HepG2 (cell line): ENCODE data around the gene CMIP. TPM values are rescaled to one million over a fixed set of nuclear protein-coding genes. Genes with fewer than 3 reads are reported as not detected.

Source experiments
- ATAC-seq: fragments of 200-7000 bp; cut with Tn5 transposase; 3 replicates; pipeline ENCODE4 v1.9.1; 2020; ENCODE audit warnings: mild to moderate bottlenecking, moderate library complexity
- BruUV-seq: library from RNA; stranded (reverse); fragments of 400-500 nt; replicated peaks from 2 replicates; lab custom pipeline; 2021; lab: Mats Ljungman, UMichigan
- CTCF ChIA-PET: fragments of 300-600 bp; formaldehyde crosslinking; extraction: SDS; loops from one replicate; lab custom pipeline; 2021; ENCODE audit warnings: low total read pairs, inconsistent platforms, low intra/inter-chr PET ratio; lab: Yijun Ruan, JAX
- POLR2A ChIA-PET: fragments of 350-600 bp; sonication (Branson Sonifier 250); formaldehyde crosslinking; loops from one replicate; lab custom pipeline; 2020; ENCODE audit warnings: antibody characterized with exemption, inconsistent platforms; lab: Yijun Ruan, JAX
- DNase-seq: peaks from one replicate; pipeline ENCODE4 v3.0.0-alpha.2; 2015; ENCODE audit warnings: low spot score
- FAIRE-seq: peaks from 3 replicates; lab custom pipeline; 2011; peaks lifted over from hg19 to GRCh38; lab: Jason Lieb, UNC
- H2AFZ ChIP-seq: one replicate; pipeline ENCODE4 v1.6.1; 2011; ENCODE audit warnings: low read length, inconsistent platforms
- H3K27ac ChIP-seq: fragments of 300-600 bp; 3 replicates; pipeline ENCODE4 v1.8.0; 2011; ENCODE audit warnings: mixed run types, mild to moderate bottlenecking, mixed read lengths, low read length, inconsistent platforms; ENCODE audit not compliant: insufficient read depth; ENCODE audit errors: extremely low read length
- H3K27me3 ChIP-seq, 2 experiments: fragments of 200-600 bp in 1 of 2; 2 replicates in 1 of 2; 3 replicates in 1 of 2; pipeline versions ENCODE4 v1.6.0 to v1.8.0; 2011; ENCODE audit warnings: low read length in 2 of 2, mild to moderate bottlenecking in 2 of 2, moderate library complexity in 2 of 2, inconsistent platforms in 1 of 2; ENCODE audit not compliant: insufficient read depth in 2 of 2, control insufficient read depth in 1 of 2
- H3K36me3 ChIP-seq, 2 experiments: fragments of 200-600 bp in 1 of 2; replicated peaks in 1 of 2; 2 replicates in 1 of 2; 3 replicates in 1 of 2; pipeline versions ENCODE4 v1.5.1 to v1.8.0; 2011; ENCODE audit warnings: low read length in 2 of 2, inconsistent platforms in 1 of 2; ENCODE audit not compliant: insufficient read depth in 2 of 2, control insufficient read depth in 1 of 2
- H3K4me1 ChIP-seq: 2 replicates; pipeline ENCODE4 v1.5.1; 2012; ENCODE audit warnings: low read length, inconsistent platforms; ENCODE audit not compliant: insufficient read depth
- H3K4me2 ChIP-seq: 2 replicates; pipeline ENCODE4 v1.6.0; 2011; ENCODE audit warnings: low read depth, low read length, inconsistent platforms
- H3K4me3 ChIP-seq, 3 experiments: fragments of 200-600 bp in 1 of 3; sonication (generic), shearing (Covaris generic) in 1 of 3; replicated peaks in 1 of 3; 2 replicates each; pipeline ENCODE4 v1.5.1; 2011 to 2016; ENCODE audit warnings: low read length in 3 of 3, inconsistent platforms in 2 of 3, low read depth in 2 of 3, mild to moderate bottlenecking in 2 of 3, control low read depth in 1 of 3, mixed read lengths in 1 of 3; ENCODE audit not compliant: insufficient read depth in 1 of 3
- H3K79me2 ChIP-seq: one replicate; pipeline ENCODE4 v1.6.1; 2011; ENCODE audit warnings: low read length, inconsistent platforms; ENCODE audit not compliant: insufficient read depth
- H3K9ac ChIP-seq: 2 replicates; pipeline ENCODE4 v1.6.0; 2011; ENCODE audit warnings: mild to moderate bottlenecking, low read depth, low read length, inconsistent platforms; ENCODE audit not compliant: insufficient read depth
- H3K9me3 ChIP-seq: 2 replicates; pipeline ENCODE4 v1.5.1; 2012; ENCODE audit warnings: mild to moderate bottlenecking, low read length
- H4K20me1 ChIP-seq: 2 replicates; pipeline ENCODE4 v1.6.0; 2011; ENCODE audit warnings: inconsistent platforms, mild to moderate bottlenecking, low read length, moderate library complexity; ENCODE audit not compliant: insufficient read depth
- BRD4 ChIP-seq: sonication (generic); formaldehyde crosslinking; IDR thresholded peaks from 2 replicates; pipeline ENCODE4 v1.4.0; 2020; ENCODE audit warnings: missing genetic modification reagents
- DBP ChIP-seq: sonication (generic); formaldehyde crosslinking; IDR thresholded peaks from 2 replicates; pipeline ENCODE4 v1.4.0; 2020; ENCODE audit warnings: missing genetic modification reagents; ENCODE audit errors: not compliant biosample characterization
- SATB2 ChIP-seq: sonication (generic); formaldehyde crosslinking; IDR thresholded peaks from 2 replicates; pipeline ENCODE4 v1.5.0; 2020; ENCODE audit warnings: missing genetic modification reagents
- SOX5 ChIP-seq: IDR thresholded peaks from 2 replicates; pipeline ENCODE4 v1.6.1; 2016; ENCODE audit warnings: borderline replicate concordance
- TEAD3 ChIP-seq: optimal IDR thresholded peaks from 2 replicates; pipeline ENCODE3; 2016; ENCODE audit warnings: borderline replicate concordance
- TFAP4 ChIP-seq: sonication (generic); IDR thresholded peaks from 2 replicates; pipeline ENCODE4 v1.6.1; 2016; ENCODE audit warnings: low read depth, borderline replicate concordance
- THAP8 ChIP-seq: sonication (generic); formaldehyde crosslinking; IDR thresholded peaks from 2 replicates; pipeline ENCODE4 v1.5.1; 2020; ENCODE audit warnings: missing genetic modification reagents, mild to moderate bottlenecking, borderline replicate concordance
- ZFP91 ChIP-seq: sonication (generic); formaldehyde crosslinking; IDR thresholded peaks from 2 replicates; pipeline ENCODE4 v1.9.0; 2022; ENCODE audit warnings: missing genetic modification reagents, mild to moderate bottlenecking, borderline replicate concordance
- ZNF263 ChIP-seq: sonication (generic); formaldehyde crosslinking; IDR thresholded peaks from 2 replicates; pipeline ENCODE4 v1.4.0; 2020; ENCODE audit warnings: missing genetic modification reagents
- ZNF350 ChIP-seq: sonication (generic); formaldehyde crosslinking; IDR thresholded peaks from 2 replicates; pipeline ENCODE4 v1.4.0; 2020; ENCODE audit warnings: mild to moderate bottlenecking, low read depth, missing genetic modification reagents, borderline replicate concordance
- ZNF607 ChIP-seq: sonication (generic); formaldehyde crosslinking; IDR thresholded peaks from 2 replicates; pipeline ENCODE4 v1.5.1; 2020; ENCODE audit warnings: missing genetic modification reagents, mild to moderate bottlenecking, borderline replicate concordance
- WGBS: methylation state at CpG from one replicate; pipeline ENCODE4 v1.1.6; 2017; ENCODE audit warnings: low lambda C conversion rate; 5-methylcytosine and 5-hydroxymethylcytosine counted together
- in situ Hi-C: cut with HindIII; loops from 2 replicates; pipeline ENCODE4 v1.10.0; 2017; ENCODE audit warnings: low pct_unique_long_range_greater_than_20kb; ENCODE audit not compliant: extremely low pct_ligation_motif_present
- intact Hi-C: fragments of 100-400 bp; cut with micrococcal nuclease; formaldehyde crosslinking; loops from one replicate; pipeline ENCODE4 v1.10.0; 2022; ENCODE audit not compliant: unreplicated experiment
- polyA plus RNA-seq, 8 experiments: library from polyadenylated mRNA; depleted of rRNA in 3 of 8; stranded (reverse) in 7 of 8; unstranded in 1 of 8; fragments of >200 nt; fragmentation: Illumina TruSeq in 4 of 8; extraction: Trizol in 4 of 8; gene quantifications; 2 replicates each; pipeline versions ENCODE4 v1.2.1 to v1.2.3, GENCODE V29; 2011 to 2016; ENCODE audit warnings: low read depth in 4 of 8, missing spikeins in 1 of 8, mixed read lengths in 1 of 8; ENCODE audit not compliant: insufficient read depth in 1 of 8
- total RNA-seq, 5 experiments: library from RNA; depleted of rRNA; stranded (reverse); fragments of >200 nt; fragmentation: Illumina TruSeq; extraction: Trizol; gene quantifications; 2 replicates each; pipeline ENCODE4 v1.2.3, GENCODE V29; 2016; ENCODE audit warnings: low read depth in 1 of 5
- TF ChIP-seq, protein P1 (sequence below): sonication (generic); formaldehyde crosslinking; IDR thresholded peaks from 2 replicates; pipeline ENCODE4 v1.5.0; 2020; ENCODE audit warnings: missing genetic modification reagents
- TF ChIP-seq, protein P2 (sequence below): sonication (generic); formaldehyde crosslinking; IDR thresholded peaks from 2 replicates; pipeline ENCODE4 v1.4.0; 2020; ENCODE audit warnings: missing genetic modification reagents

Gene CMIP
- total and polyA plus RNA-seq, 2 of the 13 experiments (the other 11 are each of a cell fraction or from before 2014, with no cell fraction given) = 10.9 to 18.1 TPM

DNA sequence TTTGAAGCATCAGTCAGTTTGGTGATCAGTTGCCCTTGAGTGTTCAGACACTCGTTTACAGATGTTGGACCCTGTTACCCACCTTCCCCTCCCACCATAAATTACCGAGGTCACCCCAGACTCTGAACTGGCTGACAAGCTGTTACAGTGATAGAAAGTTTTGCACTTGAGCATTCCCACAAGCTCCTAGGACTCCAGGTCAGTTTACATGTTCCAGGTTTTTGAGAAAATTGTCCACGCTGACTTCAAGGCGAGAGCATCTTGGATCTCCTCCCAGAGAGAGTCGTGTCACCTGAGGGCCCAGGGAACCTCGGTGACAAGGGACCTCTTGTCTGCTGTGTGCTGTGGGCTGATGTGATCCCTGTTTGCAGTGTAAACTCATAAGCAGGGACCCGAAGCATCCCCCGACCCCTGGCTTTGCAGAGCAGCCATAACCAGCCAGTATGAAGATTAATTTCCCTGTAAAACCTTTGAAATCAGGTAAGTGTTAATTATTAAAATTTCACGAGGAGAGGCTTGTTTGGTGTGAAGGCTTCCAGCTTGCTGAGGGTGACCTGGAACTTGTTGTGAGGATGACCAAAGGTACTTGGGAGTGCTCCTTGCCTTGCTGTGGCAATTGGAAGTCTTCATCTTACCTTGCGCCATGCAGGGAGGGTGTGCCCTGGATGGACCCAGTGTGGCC lies 91.2 kb downstream of the CMIP start:
- Histone ChIP-seq H3K4me3 (0 out of 6 replicates have a peak overlapping the region, but pooled peaks of 1 of the 3 experiments have one; percentile 4), H3K27ac (peak overlapping the region; percentile 86), H3K4me2 (peak overlapping the region; percentile 83), H2AFZ (no peak overlapping the region), H3K79me2 (peaks cover 96% of the 10 kb centered on the region), H3K36me3 (peaks cover 10 to 40% of the 10 kb centered on the region in 2 experiments; a peak in 4 of 5 replicates), H3K4me1 (peaks cover 100% of the 10 kb centered on the region), H3K9me3 (no peaks in the 10 kb centered on the region), H3K27me3 (no peaks in the 10 kb centered on the region), H3K9ac (peak overlapping the region; percentile 29), H4K20me1 (peaks cover 62% of the 10 kb centered on the region; the same call in 1 of the 2 replicates)
- DNase-seq (peak; percentile 63), ATAC-seq (0 out of 3 replicates have a peak, but pooled peaks have one; percentile 6), FAIRE-seq (peak; percentile 78)
- intact Hi-C loops = loop anchor here (2.0 to 5.0 kb wide), 5 partner anchors 13 to 134 kb away; no protein-coding TSS in a partner anchor
- in situ Hi-C loops = no loop called here
- ChIA-PET CTCF (no interaction called here), POLR2A (interaction anchor here (4.1 kb wide), 1 partner anchor 84 kb away, joined by 30 read pairs; no protein-coding TSS in a partner anchor)
- no TSS peak for BruUV-seq
- 28% methylated on average over 9 of the region's 10 CpGs for WGBS
- TF ChIP-seq ZNF607 (CRISPR knock-in tag) (no peak), SOX5 (CRISPR knock-in tag) (no peak), TEAD3 (CRISPR knock-in tag) (peak; percentile 40), BRD4 (CRISPR knock-in tag) (0 out of 2 replicates have a peak, but pooled peaks have one; percentile 47), ZNF263 (CRISPR knock-in tag) (peak; percentile 81), ZFP91 (CRISPR knock-in tag) (no peak), THAP8 (CRISPR knock-in tag) (no peak), DBP (CRISPR knock-in tag) (no peak), TFAP4 (peak; percentile 46; the same call in 1 of the 2 replicates), SATB2 (CRISPR knock-in tag) (no peak), ZNF350 (CRISPR knock-in tag) (0 out of 2 replicates have a peak, but pooled peaks have one; percentile 40)
- TF ChIP-seq, protein P1, sequence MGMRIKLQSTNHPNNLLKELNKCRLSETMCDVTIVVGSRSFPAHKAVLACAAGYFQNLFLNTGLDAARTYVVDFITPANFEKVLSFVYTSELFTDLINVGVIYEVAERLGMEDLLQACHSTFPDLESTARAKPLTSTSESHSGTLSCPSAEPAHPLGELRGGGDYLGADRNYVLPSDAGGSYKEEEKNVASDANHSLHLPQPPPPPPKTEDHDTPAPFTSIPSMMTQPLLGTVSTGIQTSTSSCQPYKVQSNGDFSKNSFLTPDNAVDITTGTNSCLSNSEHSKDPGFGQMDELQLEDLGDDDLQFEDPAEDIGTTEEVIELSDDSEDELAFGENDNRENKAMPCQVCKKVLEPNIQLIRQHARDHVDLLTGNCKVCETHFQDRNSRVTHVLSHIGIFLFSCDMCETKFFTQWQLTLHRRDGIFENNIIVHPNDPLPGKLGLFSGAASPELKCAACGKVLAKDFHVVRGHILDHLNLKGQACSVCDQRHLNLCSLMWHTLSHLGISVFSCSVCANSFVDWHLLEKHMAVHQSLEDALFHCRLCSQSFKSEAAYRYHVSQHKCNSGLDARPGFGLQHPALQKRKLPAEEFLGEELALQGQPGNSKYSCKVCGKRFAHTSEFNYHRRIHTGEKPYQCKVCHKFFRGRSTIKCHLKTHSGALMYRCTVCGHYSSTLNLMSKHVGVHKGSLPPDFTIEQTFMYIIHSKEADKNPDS (CRISPR knock-in tag) = 0 out of 2 replicates have a peak, but pooled peaks have one; percentile 40
- TF ChIP-seq, protein P2, sequence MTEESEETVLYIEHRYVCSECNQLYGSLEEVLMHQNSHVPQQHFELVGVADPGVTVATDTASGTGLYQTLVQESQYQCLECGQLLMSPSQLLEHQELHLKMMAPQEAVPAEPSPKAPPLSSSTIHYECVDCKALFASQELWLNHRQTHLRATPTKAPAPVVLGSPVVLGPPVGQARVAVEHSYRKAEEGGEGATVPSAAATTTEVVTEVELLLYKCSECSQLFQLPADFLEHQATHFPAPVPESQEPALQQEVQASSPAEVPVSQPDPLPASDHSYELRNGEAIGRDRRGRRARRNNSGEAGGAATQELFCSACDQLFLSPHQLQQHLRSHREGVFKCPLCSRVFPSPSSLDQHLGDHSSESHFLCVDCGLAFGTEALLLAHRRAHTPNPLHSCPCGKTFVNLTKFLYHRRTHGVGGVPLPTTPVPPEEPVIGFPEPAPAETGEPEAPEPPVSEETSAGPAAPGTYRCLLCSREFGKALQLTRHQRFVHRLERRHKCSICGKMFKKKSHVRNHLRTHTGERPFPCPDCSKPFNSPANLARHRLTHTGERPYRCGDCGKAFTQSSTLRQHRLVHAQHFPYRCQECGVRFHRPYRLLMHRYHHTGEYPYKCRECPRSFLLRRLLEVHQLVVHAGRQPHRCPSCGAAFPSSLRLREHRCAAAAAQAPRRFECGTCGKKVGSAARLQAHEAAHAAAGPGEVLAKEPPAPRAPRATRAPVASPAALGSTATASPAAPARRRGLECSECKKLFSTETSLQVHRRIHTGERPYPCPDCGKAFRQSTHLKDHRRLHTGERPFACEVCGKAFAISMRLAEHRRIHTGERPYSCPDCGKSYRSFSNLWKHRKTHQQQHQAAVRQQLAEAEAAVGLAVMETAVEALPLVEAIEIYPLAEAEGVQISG = no peak
